ENCODE results near the gene USP14.
"Not testable (repeated sequence)": the region's sequence is repeated elsewhere in the genome, so short reads cannot be mapped to it uniquely, and the experiment has no call there.

USP14 gene

GRCh38 chr18:158128-159036 lies at the start of gene USP14:
USP14 (plus strand) TSS chr18:158557; CDS start chr18:158699, 142 bp downstream.
- no peak for TF ChIP-seq CTCF (conservative IDR thresholded peaks at IDR 0.05; ENCODE audit: low read depth)
- peak within 1 kb of the TSS; percentile 85 for H3K27ac ChIP-seq
- CTCF ChIA-PET = interaction anchor here (0.5 to 0.6 kb wide), 2 partner anchors 87 to 439 kb away, joined by 4 to 5 read pairs; no protein-coding TSS in a partner anchor
- POLR2A ChIA-PET (ENCODE audit: low non-redundant PET) = no interaction called here
- DNase-seq (ENCODE audit: low spot score) = peak; percentile 98

- H3K27ac ChIP-seq; DNase-seq (ENCODE audit: low spot score); POLR2A ChIA-PET (ENCODE audit: low non-redundant PET); CTCF ChIA-PET: not testable (repeated sequence)
Observed at GRCh38 chr18:108665-109063, 49.7 kb upstream of the USP14 start.

- DNase-seq (ENCODE audit: low spot score); POLR2A ChIA-PET (ENCODE audit: low non-redundant PET); H3K27ac ChIP-seq; CTCF ChIA-PET: not testable (repeated sequence)
- TF ChIP-seq CTCF (conservative IDR thresholded peaks at IDR 0.05; ENCODE audit: low read depth) = peak; percentile 22
Observed at GRCh38 chr18:109130-109921, 49.0 kb upstream of the USP14 start.

GRCh38 chr18:109922-110261 lies 48.5 kb upstream of the USP14 start:
- DNase-seq (ENCODE audit: low spot score); POLR2A ChIA-PET (ENCODE audit: low non-redundant PET); CTCF ChIA-PET: not testable (repeated sequence)

GRCh38 chr18:110351-111201 lies 47.8 kb upstream of the USP14 start:
- CTCF ChIA-PET, H3K27ac ChIP-seq: not testable (repeated sequence)

More at GRCh38 chr18:109922-110261, 48.5 kb upstream of the USP14 start:
- not testable (repeated sequence) for H3K27ac ChIP-seq

GRCh38 chr18:111306-112014 lies 46.9 kb upstream of the USP14 start:
- CTCF ChIA-PET = interaction anchor here (0.6 kb wide), 1 partner anchor 77 kb away, joined by 3 read pairs; no protein-coding TSS in a partner anchor
- peak overlapping the region; percentile 46; the same call in 1 of the 2 replicates for H3K27ac ChIP-seq
- POLR2A ChIA-PET (ENCODE audit: low non-redundant PET) = no interaction called here
- TF ChIP-seq CTCF (conservative IDR thresholded peaks at IDR 0.05; ENCODE audit: low read depth) = no peak
- peak; percentile 65 for DNase-seq (ENCODE audit: low spot score)

More at GRCh38 chr18:110351-111201, 47.8 kb upstream of the USP14 start:
- DNase-seq (ENCODE audit: low spot score); POLR2A ChIA-PET (ENCODE audit: low non-redundant PET): not testable (repeated sequence)

GRCh38 chr18:112015-112733 lies 46.2 kb upstream of the USP14 start:
- CTCF ChIA-PET = interaction anchor here (0.6 kb wide), 1 partner anchor 77 kb away, joined by 3 read pairs; no protein-coding TSS in a partner anchor
- not testable (repeated sequence) for DNase-seq (ENCODE audit: low spot score)

GRCh38 chr18:120539-121260 lies 37.7 kb upstream of the USP14 start:
- H3K27ac ChIP-seq; CTCF ChIA-PET; DNase-seq (ENCODE audit: low spot score); POLR2A ChIA-PET (ENCODE audit: low non-redundant PET): not testable (repeated sequence)

More at GRCh38 chr18:112015-112733, 46.2 kb upstream of the USP14 start:
- peak overlapping the region; percentile 46; the same call in 1 of the 2 replicates for H3K27ac ChIP-seq
- POLR2A ChIA-PET (ENCODE audit: low non-redundant PET) = not testable (repeated sequence)

All from RWPE1 (cell line).